ENCODE results near the gene SAA4. TPM values are rescaled to one million over a fixed set of nuclear protein-coding genes. Genes with fewer than 3 reads are reported as not detected.

SAA4 gene
- polyA plus RNA-seq, 1 donor from 2014 or later: 0.58 TPM

DNA sequence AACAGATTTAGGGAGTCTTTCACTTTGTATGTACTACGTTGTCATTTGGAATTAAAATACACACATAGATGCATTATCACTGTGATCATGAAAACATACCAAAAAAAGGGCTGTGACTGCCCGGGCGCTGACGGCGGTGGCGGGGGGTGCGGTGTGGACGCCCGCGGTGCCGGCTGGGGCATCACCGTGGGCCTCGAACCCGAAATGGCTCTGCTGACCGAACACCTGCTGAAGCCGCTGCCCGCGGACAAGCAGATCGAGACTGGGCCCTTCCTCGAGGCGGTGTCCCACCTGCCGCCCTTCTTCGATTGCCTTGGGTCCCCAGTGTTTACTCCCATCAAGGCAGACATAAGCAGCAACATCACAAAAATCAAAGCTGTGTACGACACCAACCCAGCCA, 47.8 kb downstream of the SAA4 start:
- Histone ChIP-seq H3K79me2 (replicated peaks; ENCODE audit: insufficient read depth, low read length) (no peaks in the 10 kb centered on the region), H2AFZ (ENCODE audit: low read depth, low read length) (no peak overlapping the region), H3K9me3 (ENCODE audit: low read length) (no peaks in the 10 kb centered on the region), H3K4me3 (ENCODE audit: low read length) (no peak overlapping the region), H4K20me1 (ENCODE audit: insufficient read depth) (no peaks in the 10 kb centered on the region), H3K9me2 (ENCODE audit: insufficient read depth, low read length) (no peaks in the 10 kb centered on the region), H3K9ac (ENCODE audit: low read length) (no peak overlapping the region), H3F3A (ENCODE audit: insufficient read depth, low read length, poor library complexity, severe bottlenecking) (no peaks in the 10 kb centered on the region), H3K4me2 (ENCODE audit: low read length) (no peak overlapping the region), H3K36me3 (ENCODE audit: insufficient read depth, low read length) (no peaks in the 10 kb centered on the region), H3K27ac (ENCODE audit: low read length) (no peak overlapping the region), H3K27me3 (ENCODE audit: insufficient read depth, low read depth, low read length) (no peaks in the 10 kb centered on the region)
- no peak for TF ChIP-seq MXI1 (conservative IDR thresholded peaks at IDR 0.05; ENCODE audit: poor library complexity, severe bottlenecking)
- TF ChIP-seq RAD21 (conservative IDR thresholded peaks at IDR 0.05): no peak
- no peak for TF ChIP-seq SMC3 (conservative IDR thresholded peaks at IDR 0.05; ENCODE audit: poor library complexity)
- TF ChIP-seq REST (IDR thresholded peaks at IDR 0.05; ENCODE audit: borderline replicate concordance): no peak
- TF ChIP-seq CTCF (IDR thresholded peaks at IDR 0.05; ENCODE audit: poor library complexity, severe bottlenecking): no peak
- TF ChIP-seq EP300 (conservative IDR thresholded peaks at IDR 0.05; ENCODE audit: poor library complexity, severe bottlenecking): no peak
- TF ChIP-seq POLR2AphosphoS5 (IDR thresholded peaks at IDR 0.05): no peak
- TF ChIP-seq TAF1 (IDR thresholded peaks at IDR 0.05; ENCODE audit: low read depth): no peak
- TF ChIP-seq EZH2 (IDR thresholded peaks at IDR 0.05; ENCODE audit: borderline replicate concordance, insufficient read depth, low read length, poor library complexity, severe bottlenecking): no peak

Small RNA genes lying within 50 kb of the gene (small RNA-seq; reads per million reads assigned to genes)
- 0 reads per million in 3 experiments for gene RNA5SP333
- gene RNA5SP334: 0 reads per million in 3 experiments

Other genes starting within 250 kb of the SAA4 start
- 49.6 and 60.0 TPM in 2 replicates for gene SERGEF, start 223.8 kb downstream of the SAA4 start, polyA plus RNA-seq
- gene TPH1, start 190.5 kb downstream of the SAA4 start, polyA plus RNA-seq: 1.2 and 1.4 TPM in 2 replicates
- gene SAAL1, start 130.7 kb downstream of the SAA4 start, polyA plus RNA-seq: 51.7 and 66.2 TPM in 2 replicates
- gene MRGPRX3, start 104.2 kb downstream of the SAA4 start, polyA plus RNA-seq: not detected in 2 replicates
- gene MRGPRX4, start 64.0 kb downstream of the SAA4 start, polyA plus RNA-seq: not detected in 2 replicates
- not detected in 2 replicates for gene SAA2, start 11.9 kb upstream of the SAA4 start, polyA plus RNA-seq
- not detected in 2 replicates for gene SAA1, start 29.5 kb upstream of the SAA4 start, polyA plus RNA-seq
- 28.5 and 37.0 TPM in 2 replicates for gene HPS5, start 85.3 kb upstream of the SAA4 start, polyA plus RNA-seq
- 96.6 and 109 TPM in 2 replicates for gene GTF2H1, start 85.8 kb upstream of the SAA4 start, polyA plus RNA-seq
- 39.9 and 45.6 TPM in 2 replicates for gene LDHA, start 157.8 kb upstream of the SAA4 start, polyA plus RNA-seq
- not detected in 2 replicates for gene LDHC, start 175.5 kb upstream of the SAA4 start, polyA plus RNA-seq
- not detected in 2 replicates for gene LDHAL6A, start 219.1 kb upstream of the SAA4 start, polyA plus RNA-seq